Mesangial cell (primary cell): ENCODE measurements around the gene FCF1. TPM values are rescaled to one million over a fixed set of nuclear protein-coding genes. Genes with fewer than 3 reads are reported as not detected.

Experiments used
- total RNA-seq: library from RNA; depleted of rRNA; stranded (reverse); fragments of >200 nt; gene quantifications from 2 replicates; pipeline ENCODE4 v1.2.3, GENCODE V29; 2015

FCF1 gene, protein sequence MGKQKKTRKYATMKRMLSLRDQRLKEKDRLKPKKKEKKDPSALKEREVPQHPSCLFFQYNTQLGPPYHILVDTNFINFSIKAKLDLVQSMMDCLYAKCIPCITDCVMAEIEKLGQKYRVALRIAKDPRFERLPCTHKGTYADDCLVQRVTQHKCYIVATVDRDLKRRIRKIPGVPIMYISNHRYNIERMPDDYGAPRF
- 23.8 and 41.7 TPM in 2 replicates for total RNA-seq

DNA sequence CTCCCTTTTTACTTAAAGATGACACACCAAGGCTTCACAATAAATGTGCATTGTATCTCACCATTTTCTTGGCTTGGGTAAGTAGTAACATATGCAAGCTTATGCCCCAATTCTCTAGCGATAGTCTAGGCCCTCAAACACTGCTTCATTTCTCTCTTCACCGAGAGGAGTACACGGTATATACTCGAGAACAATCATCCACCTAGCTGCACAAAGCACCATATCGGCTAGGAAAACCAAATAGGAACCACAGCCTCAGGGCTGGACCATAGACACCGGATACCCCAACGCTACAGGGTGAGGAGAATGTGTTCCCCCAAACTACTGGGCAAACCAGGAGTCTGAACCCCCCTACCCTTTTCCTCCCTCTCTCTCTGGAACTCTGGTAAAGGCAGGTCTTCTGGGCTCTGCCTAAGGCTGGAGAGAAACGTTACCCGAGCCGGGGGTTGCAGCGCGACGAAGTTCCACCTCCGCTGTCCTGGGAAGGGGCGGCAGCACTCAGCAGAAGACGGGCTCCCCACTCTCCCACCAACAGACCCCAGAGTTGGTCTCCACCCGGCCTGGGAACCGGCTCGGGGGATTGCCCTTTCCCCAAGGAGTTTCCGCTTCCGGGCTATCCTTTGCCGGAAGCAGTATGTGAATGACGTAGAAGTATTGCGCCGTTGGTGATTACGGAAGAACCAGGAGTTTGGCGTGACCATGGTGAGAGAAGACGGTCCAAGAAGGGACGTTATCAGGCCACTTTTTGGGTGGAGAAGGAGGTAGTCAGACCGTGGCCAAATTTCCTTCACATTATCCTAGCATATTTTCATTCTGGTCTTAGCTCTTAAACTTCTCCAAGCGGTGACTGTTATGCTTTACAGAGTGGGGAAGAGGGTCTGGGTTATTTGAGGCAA is at the start of gene FCF1, which contains the start of gene AREL1:
TSS of gene FCF1 (plus strand) at position 646 of the 896 bp plus-strand sequence. CDS start at position 700, 54 bp downstream.
TSS of gene AREL1 (minus strand) at position 582 of the 896 bp plus-strand sequence. CDS start 27,465 bp downstream, outside the sequence.

DNA sequence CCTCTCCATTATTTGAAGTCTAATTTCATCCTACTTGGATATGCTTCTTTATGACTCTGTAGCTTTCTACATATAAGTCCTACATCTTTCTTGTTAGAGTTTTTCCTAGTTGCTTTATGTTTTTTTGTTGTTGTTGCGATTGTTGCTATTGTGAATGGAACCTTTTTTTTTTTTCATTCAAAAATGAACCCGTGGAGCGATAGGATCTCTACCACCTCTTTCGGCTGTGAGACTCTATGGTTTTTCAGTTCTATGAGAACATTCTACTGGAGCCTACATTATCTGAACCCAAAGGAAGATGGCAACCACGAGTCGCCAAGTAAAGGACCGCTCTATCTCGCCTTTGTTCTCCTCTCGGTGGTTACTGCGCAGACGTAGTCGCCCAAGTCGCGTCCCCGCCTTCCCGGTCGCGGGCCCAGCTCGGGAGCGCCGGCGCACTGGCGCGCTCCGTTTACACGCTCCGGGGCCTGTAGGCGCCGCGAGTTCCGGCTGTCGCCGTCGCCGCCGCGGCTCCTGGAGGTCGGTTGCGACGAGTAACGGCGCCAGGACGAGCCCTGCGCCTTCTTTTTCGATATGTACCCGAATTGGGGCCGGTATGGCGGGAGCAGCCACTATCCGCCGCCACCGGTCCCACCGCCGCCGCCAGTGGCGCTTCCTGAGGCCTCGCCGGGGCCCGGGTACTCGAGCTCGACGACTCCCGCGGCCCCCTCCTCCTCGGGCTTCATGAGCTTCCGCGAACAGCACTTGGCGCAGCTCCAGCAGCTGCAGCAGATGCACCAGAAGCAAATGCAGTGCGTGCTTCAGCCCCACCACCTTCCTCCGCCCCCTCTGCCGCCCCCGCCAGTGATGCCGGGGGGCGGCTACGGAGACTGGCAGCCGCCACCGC is 50.2 kb downstream of the FCF1 start, which contains the start of gene YLPM1:
TSS of gene YLPM1 (plus strand) at position 400 of the 886 bp plus-strand sequence. CDS start at position 574, 174 bp downstream.

Other genes with a start within 250 kb of the FCF1 start
- 391 and 550 TPM in 2 replicates for gene NPC2, start 219.8 kb upstream of the FCF1 start, total RNA-seq
- gene ISCA2, start 219.4 kb upstream of the FCF1 start, total RNA-seq: 34.4 and 34.7 TPM in 2 replicates
- 153 and 170 TPM in 2 replicates for gene LTBP2, start 100.9 kb upstream of the FCF1 start, total RNA-seq
- 30.0 and 34.5 TPM in 2 replicates for gene AREL1, start 64 bp upstream of the FCF1 start, total RNA-seq
- gene YLPM1, start 50.2 kb downstream of the FCF1 start, total RNA-seq: 16.3 and 22.8 TPM in 2 replicates
- gene PROX2, start 163.0 kb downstream of the FCF1 start, total RNA-seq: not detected in 2 replicates
- gene DLST, start 168.8 kb downstream of the FCF1 start, total RNA-seq: 76.7 and 80.2 TPM in 2 replicates
- 3.7 and 4.6 TPM in 2 replicates for gene RPS6KL1, start 210.1 kb downstream of the FCF1 start, total RNA-seq
- gene PGF, start 242.5 kb downstream of the FCF1 start, total RNA-seq: 1.8 and 2.8 TPM in 2 replicates